HG03442 (cell line): ENCODE results near the gene S100A14.
A peak's percentile ranks its signal among the peaks of the same experiment; 100 is the strongest.

ENCODE experiments used
- ATAC-seq: cut with Tn5 transposase; IDR thresholded peaks from one replicate; pipeline ENCODE4 v1.9.1; 2021; ENCODE audit warnings: mild to moderate bottlenecking, moderate library complexity; ENCODE audit not compliant: unreplicated experiment

S100A14 gene

GRCh38 chr1:153639280-153639679, 23.2 kb upstream of the S100A14 start:
- ATAC-seq, result no peak

- ATAC-seq, result no peak
Measured at GRCh38 chr1:153638261-153638660, 22.1 kb upstream of the S100A14 start.

- ATAC-seq, result no peak
Measured at GRCh38 chr1:153636312-153636711, 20.2 kb upstream of the S100A14 start.

- no peak for ATAC-seq
Measured at GRCh38 chr1:153635872-153636271, 19.7 kb upstream of the S100A14 start.

- peak; percentile 84 for ATAC-seq
Measured at GRCh38 chr1:153633754-153634665, 17.9 kb upstream of the S100A14 start, which contains the start of gene CHTOP. Gene CHTOP (plus strand): TSS chr1:153634066. CDS start chr1:153636589, 2,523 bp downstream.

GRCh38 chr1:153633161-153633753, 17.1 kb upstream of the S100A14 start:
- ATAC-seq, result no peak

GRCh38 chr1:153631047-153632022, 15.2 kb upstream of the S100A14 start:
- ATAC-seq, result no peak

GRCh38 chr1:153630384-153630783, 14.3 kb upstream of the S100A14 start:
- no peak for ATAC-seq

- no peak for ATAC-seq
Measured at GRCh38 chr1:153629971-153630370, 13.8 kb upstream of the S100A14 start.

GRCh38 chr1:153629343-153629665, 13.2 kb upstream of the S100A14 start:
- ATAC-seq, result no peak

- no peak for ATAC-seq
Measured at GRCh38 chr1:153628638-153629342, 12.7 kb upstream of the S100A14 start.

- ATAC-seq, result no peak
Measured at GRCh38 chr1:153627715-153628626, 11.8 kb upstream of the S100A14 start, which contains the start of gene S100A1. Gene S100A1 (plus strand): TSS chr1:153628434. CDS start chr1:153630522, 2,088 bp downstream.

GRCh38 chr1:153626904-153627714, 11.0 kb upstream of the S100A14 start, which contains the start of gene S100A13:
Gene S100A13 (minus strand): TSS chr1:153627505. CDS start chr1:153626472, 1,033 bp downstream.
- no peak for ATAC-seq

- no peak for ATAC-seq
Measured at GRCh38 chr1:153626477-153626903, 10.4 kb upstream of the S100A14 start.

GRCh38 chr1:153624965-153625611, 9.0 kb upstream of the S100A14 start:
- ATAC-seq, result no peak

GRCh38 chr1:153623101-153623500, 7.0 kb upstream of the S100A14 start:
- ATAC-seq, result no peak

- no peak for ATAC-seq
Measured at GRCh38 chr1:153619171-153619570, 3.0 kb upstream of the S100A14 start.

GRCh38 chr1:153617663-153618062, 1.5 kb upstream of the S100A14 start:
- ATAC-seq, result no peak
